Ishikawa (cell line): ENCODE results near the gene MFNG.
A peak's percentile ranks its signal among the peaks of the same experiment; 100 is the strongest.

ENCODE experiments used
- CEBPB ChIP-seq: IDR thresholded peaks from 2 replicates; pipeline ENCODE4 v1.6.1; 2012
- CREB1 ChIP-seq: IDR thresholded peaks from 2 replicates; pipeline ENCODE4 v1.6.1; 2012; ENCODE audit warnings: low read depth
- EGR1 ChIP-seq: IDR thresholded peaks from 2 replicates; pipeline ENCODE4 v1.6.1; 2012
- FOXM1 ChIP-seq: IDR thresholded peaks from 2 replicates; pipeline ENCODE4 v1.6.1; 2012; ENCODE audit warnings: low read depth, borderline replicate concordance
- RAD21 ChIP-seq: IDR thresholded peaks from 2 replicates; pipeline ENCODE4 v1.6.1; 2012; ENCODE audit warnings: low read depth
- TAF1 ChIP-seq: IDR thresholded peaks from 2 replicates; pipeline ENCODE4 v1.6.1; 2012; ENCODE audit warnings: low read depth, mild to moderate bottlenecking
- TEAD4 ChIP-seq: IDR thresholded peaks from 2 replicates; pipeline ENCODE4 v1.6.1; 2012
- YY1 ChIP-seq: IDR thresholded peaks from 2 replicates; pipeline ENCODE4 v1.6.1; 2012; ENCODE audit warnings: low read depth
- TF ChIP-seq, protein P1 (sequence below): IDR thresholded peaks from 2 replicates; pipeline ENCODE4 v1.6.1; 2012; ENCODE audit warnings: low read depth, mild to moderate bottlenecking
- TF ChIP-seq, protein P2 (sequence below): IDR thresholded peaks from 2 replicates; pipeline ENCODE4 v1.6.1; 2012

DNA sequence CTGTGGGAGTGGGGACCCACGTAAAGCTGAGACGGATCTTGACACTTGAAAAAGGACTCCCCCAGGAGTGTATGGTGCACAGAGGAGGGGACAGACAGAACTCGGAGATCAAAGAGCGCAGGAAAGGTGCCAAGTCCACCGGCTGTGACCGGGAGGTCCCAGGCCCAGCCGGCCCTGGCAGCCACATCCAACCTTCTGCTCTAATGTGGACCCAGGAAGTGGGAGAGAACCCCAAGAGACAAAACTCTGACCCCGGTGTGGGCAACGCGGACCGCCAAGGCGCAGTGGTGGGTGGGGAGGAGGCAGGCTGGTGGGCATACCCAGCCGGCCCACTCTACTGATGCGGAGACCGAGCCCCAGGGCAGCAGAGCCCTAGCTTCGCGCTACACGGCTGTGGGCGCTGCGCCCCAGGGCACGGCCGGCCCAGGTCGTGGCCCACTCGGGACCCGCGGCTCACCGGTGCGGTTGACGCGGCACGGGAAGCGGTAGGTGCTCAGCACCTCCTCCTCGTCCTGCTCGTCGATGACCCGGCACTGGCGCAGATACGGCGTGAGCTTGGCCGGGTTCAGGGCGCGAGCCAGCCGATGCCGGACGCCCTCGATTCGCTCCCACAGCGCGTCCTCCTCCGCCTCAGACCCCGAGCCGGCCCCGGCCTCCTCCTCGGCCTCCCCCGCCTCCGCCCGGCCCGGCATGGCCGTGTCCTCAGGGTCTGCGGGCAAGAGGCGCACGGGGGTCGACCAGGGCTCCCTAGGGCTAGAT is 32.5 kb upstream of the MFNG start:
- TF ChIP-seq TAF1 (no peak), FOXM1 (no peak), CEBPB (no peak), RAD21 (no peak), CREB1 (no peak), TEAD4 (no peak), EGR1 (no peak), YY1 (no peak)
- TF ChIP-seq, protein P1, sequence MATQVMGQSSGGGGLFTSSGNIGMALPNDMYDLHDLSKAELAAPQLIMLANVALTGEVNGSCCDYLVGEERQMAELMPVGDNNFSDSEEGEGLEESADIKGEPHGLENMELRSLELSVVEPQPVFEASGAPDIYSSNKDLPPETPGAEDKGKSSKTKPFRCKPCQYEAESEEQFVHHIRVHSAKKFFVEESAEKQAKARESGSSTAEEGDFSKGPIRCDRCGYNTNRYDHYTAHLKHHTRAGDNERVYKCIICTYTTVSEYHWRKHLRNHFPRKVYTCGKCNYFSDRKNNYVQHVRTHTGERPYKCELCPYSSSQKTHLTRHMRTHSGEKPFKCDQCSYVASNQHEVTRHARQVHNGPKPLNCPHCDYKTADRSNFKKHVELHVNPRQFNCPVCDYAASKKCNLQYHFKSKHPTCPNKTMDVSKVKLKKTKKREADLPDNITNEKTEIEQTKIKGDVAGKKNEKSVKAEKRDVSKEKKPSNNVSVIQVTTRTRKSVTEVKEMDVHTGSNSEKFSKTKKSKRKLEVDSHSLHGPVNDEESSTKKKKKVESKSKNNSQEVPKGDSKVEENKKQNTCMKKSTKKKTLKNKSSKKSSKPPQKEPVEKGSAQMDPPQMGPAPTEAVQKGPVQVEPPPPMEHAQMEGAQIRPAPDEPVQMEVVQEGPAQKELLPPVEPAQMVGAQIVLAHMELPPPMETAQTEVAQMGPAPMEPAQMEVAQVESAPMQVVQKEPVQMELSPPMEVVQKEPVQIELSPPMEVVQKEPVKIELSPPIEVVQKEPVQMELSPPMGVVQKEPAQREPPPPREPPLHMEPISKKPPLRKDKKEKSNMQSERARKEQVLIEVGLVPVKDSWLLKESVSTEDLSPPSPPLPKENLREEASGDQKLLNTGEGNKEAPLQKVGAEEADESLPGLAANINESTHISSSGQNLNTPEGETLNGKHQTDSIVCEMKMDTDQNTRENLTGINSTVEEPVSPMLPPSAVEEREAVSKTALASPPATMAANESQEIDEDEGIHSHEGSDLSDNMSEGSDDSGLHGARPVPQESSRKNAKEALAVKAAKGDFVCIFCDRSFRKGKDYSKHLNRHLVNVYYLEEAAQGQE, result no peak
- TF ChIP-seq, protein P2, sequence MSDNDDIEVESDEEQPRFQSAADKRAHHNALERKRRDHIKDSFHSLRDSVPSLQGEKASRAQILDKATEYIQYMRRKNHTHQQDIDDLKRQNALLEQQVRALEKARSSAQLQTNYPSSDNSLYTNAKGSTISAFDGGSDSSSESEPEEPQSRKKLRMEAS, result peak; percentile 46
